SU-DHL-6 (cell line): Measurements from ENCODE around the gene EFTUD2.
"Not testable (repeated sequence)": the region's sequence is repeated elsewhere in the genome, so short reads cannot be mapped to it uniquely, and the experiment has no call there.

Experiments used
- H2AFZ ChIP-seq: fragments of 200-600 bp; sonication (generic); 2 replicates; pipeline ENCODE4 v1.6.1; 2014; ENCODE audit warnings: low read depth, mild to moderate bottlenecking, moderate library complexity, mixed read lengths, antibody characterized with exemption, low read length; ENCODE audit not compliant: severe bottlenecking
- H3F3A ChIP-seq: fragments of 200-600 bp; shearing (Covaris generic); 2 replicates; pipeline ENCODE4 v1.6.0; 2016; ENCODE audit warnings: antibody characterized with exemption, mild to moderate bottlenecking; ENCODE audit not compliant: insufficient read depth
- H3K27ac ChIP-seq: fragments of 200-600 bp; sonication (generic); 2 replicates; pipeline ENCODE4 v1.5.1; 2016; ENCODE audit warnings: low read depth, mild to moderate bottlenecking, low read length, moderate library complexity, mixed read lengths
- H3K27me3 ChIP-seq: fragments of 200-600 bp; sonication (generic), shearing (Covaris generic); 2 replicates; pipeline ENCODE4 v1.6.0; 2014; ENCODE audit warnings: mild to moderate bottlenecking, low read length
- H3K36me3 ChIP-seq: fragments of 200-600 bp; sonication (generic); 2 replicates; pipeline ENCODE4 v1.6.1; 2014; ENCODE audit warnings: mild to moderate bottlenecking, low read length, mixed read lengths
- H3K4me2 ChIP-seq: fragments of 300-600, 200-600 bp; shearing (Covaris generic), sonication (generic); 2 replicates; pipeline ENCODE4 v1.6.0; 2014; ENCODE audit warnings: low read length, low read depth, mild to moderate bottlenecking; ENCODE audit not compliant: poor library complexity, severe bottlenecking
- H3K4me3 ChIP-seq: fragments of 200-600 bp; sonication (generic); 2 replicates; pipeline ENCODE4 v1.5.1; 2014; ENCODE audit warnings: antibody characterized with exemption, low read length, mild to moderate bottlenecking, mixed read lengths; ENCODE audit not compliant: insufficient read depth, poor library complexity, severe bottlenecking
- H3K79me2 ChIP-seq: fragments of 200-600 bp; sonication (generic); 2 replicates; pipeline ENCODE4 v1.6.1; 2014; ENCODE audit warnings: mild to moderate bottlenecking, low read length, moderate library complexity; ENCODE audit not compliant: insufficient read depth
- H3K9ac ChIP-seq: fragments of 200-600 bp; sonication (generic); 2 replicates; pipeline ENCODE4 v1.7.0; 2014; ENCODE audit warnings: mild to moderate bottlenecking, low read length
- H3K9me2 ChIP-seq: fragments of 200-600 bp; sonication (generic); replicated peaks from 2 replicates; pipeline ENCODE4 v1.6.1; 2014; ENCODE audit warnings: low read length; ENCODE audit not compliant: insufficient read depth
- H3K9me3 ChIP-seq: fragments of 200-600 bp; sonication (generic); 2 replicates; pipeline ENCODE4 v1.6.1; 2014; ENCODE audit warnings: low read length, mixed read lengths; ENCODE audit not compliant: insufficient read depth
- H4K20me1 ChIP-seq: fragments of 200-600 bp; sonication (generic); 2 replicates; pipeline ENCODE4 v1.6.1; 2014; ENCODE audit warnings: low read depth, mild to moderate bottlenecking, antibody characterized with exemption, low read length, moderate library complexity, mixed read lengths
- CTCF ChIP-seq: fragments of 200-600 bp; sonication (generic); IDR thresholded peaks from one replicate; pipeline ENCODE4 v1.5.1; 2017; ENCODE audit warnings: antibody characterized with exemption, mild to moderate bottlenecking, low read length, moderate library complexity; ENCODE audit not compliant: insufficient read depth, poor library complexity, severe bottlenecking
- EZH2phosphoT487 ChIP-seq: fragments of 200-600 bp; sonication (generic), shearing (Covaris generic); conservative IDR thresholded peaks from 2 replicates; pipeline ENCODE4 v1.6.1; 2018; ENCODE audit warnings: mild to moderate bottlenecking, antibody characterized with exemption, low read length, moderate library complexity, mixed read lengths

Gene EFTUD2

GRCh38 chr17:44812263-44812662 is 87.0 kb downstream of the EFTUD2 start:
- Histone ChIP-seq H3K36me3 (no peaks in the 10 kb centered on the region), H3K79me2 (peaks cover 80% of the 10 kb centered on the region), H3F3A (0 out of 2 replicates have a peak, but pooled peaks cover 3% of the 10 kb centered on the region), H3K9ac (no peak overlapping the region), H3K27ac (no peak overlapping the region), H3K4me2 (no peak overlapping the region), H3K9me3 (no peaks in the 10 kb centered on the region), H3K27me3 (no peaks in the 10 kb centered on the region), H2AFZ (no peak overlapping the region), H3K9me2 (no peaks in the 10 kb centered on the region), H3K4me3 (no peak overlapping the region), H4K20me1 (peaks cover 5% of the 10 kb centered on the region; the same call in 1 of the 2 replicates)
- TF ChIP-seq CTCF, result no peak
- no peak for TF ChIP-seq EZH2phosphoT487

GRCh38 chr17:44808656-44809388 is 90.4 kb downstream of the EFTUD2 start:
- not testable (repeated sequence) for H3K9ac ChIP-seq, H4K20me1 ChIP-seq, H3K9me2 ChIP-seq, H3K36me3 ChIP-seq, H3K4me2 ChIP-seq, H3K9me3 ChIP-seq, H3K27me3 ChIP-seq, H2AFZ ChIP-seq, H3K27ac ChIP-seq, H3K4me3 ChIP-seq, H3F3A ChIP-seq
- peaks cover 53% of the 10 kb centered on the region for H3K79me2 ChIP-seq

GRCh38 chr17:44808156-44808555 is 91.1 kb downstream of the EFTUD2 start:
- H3K79me2 ChIP-seq, result peaks cover 46% of the 10 kb centered on the region
- TF ChIP-seq EZH2phosphoT487, result no peak
- no peak for TF ChIP-seq CTCF

GRCh38 chr17:44807817-44808155 is 91.5 kb downstream of the EFTUD2 start:
- Histone ChIP-seq H3K36me3 (peaks cover 12% of the 10 kb centered on the region), H3K9ac (no peak overlapping the region), H3F3A (0 out of 2 replicates have a peak, but pooled peaks cover 3% of the 10 kb centered on the region)

More at GRCh38 chr17:44808156-44808555, 91.1 kb downstream of the EFTUD2 start:
- H3K4me2 ChIP-seq, result no peak overlapping the region
- no peaks in the 10 kb centered on the region for H3K9me3 ChIP-seq
- H2AFZ ChIP-seq, result no peak overlapping the region
- H3K9ac ChIP-seq, result no peak overlapping the region
- no peak overlapping the region for H3K27ac ChIP-seq
- no peak overlapping the region for H3K4me3 ChIP-seq
- no peaks in the 10 kb centered on the region for H3K9me2 ChIP-seq
- no peaks in the 10 kb centered on the region; the same call in 1 of the 2 replicates for H4K20me1 ChIP-seq
- 0 out of 2 replicates have a peak, but pooled peaks cover 3% of the 10 kb centered on the region for H3F3A ChIP-seq
- peaks cover 12% of the 10 kb centered on the region for H3K36me3 ChIP-seq
- no peaks in the 10 kb centered on the region for H3K27me3 ChIP-seq

More at GRCh38 chr17:44807817-44808155, 91.5 kb downstream of the EFTUD2 start:
- Histone ChIP-seq H3K9me2 (no peaks in the 10 kb centered on the region), H3K79me2 (peaks cover 43% of the 10 kb centered on the region), H3K27me3 (no peaks in the 10 kb centered on the region), H4K20me1 (no peaks in the 10 kb centered on the region; the same call in 1 of the 2 replicates), H3K4me3 (no peak overlapping the region), H2AFZ (no peak overlapping the region), H3K9me3 (no peaks in the 10 kb centered on the region), H3K27ac (no peak overlapping the region), H3K4me2 (no peak overlapping the region)
- TF ChIP-seq CTCF, result no peak
- TF ChIP-seq EZH2phosphoT487, result no peak
